ENCODE results near the gene PPM1H.

Gene PPM1H

DNA sequence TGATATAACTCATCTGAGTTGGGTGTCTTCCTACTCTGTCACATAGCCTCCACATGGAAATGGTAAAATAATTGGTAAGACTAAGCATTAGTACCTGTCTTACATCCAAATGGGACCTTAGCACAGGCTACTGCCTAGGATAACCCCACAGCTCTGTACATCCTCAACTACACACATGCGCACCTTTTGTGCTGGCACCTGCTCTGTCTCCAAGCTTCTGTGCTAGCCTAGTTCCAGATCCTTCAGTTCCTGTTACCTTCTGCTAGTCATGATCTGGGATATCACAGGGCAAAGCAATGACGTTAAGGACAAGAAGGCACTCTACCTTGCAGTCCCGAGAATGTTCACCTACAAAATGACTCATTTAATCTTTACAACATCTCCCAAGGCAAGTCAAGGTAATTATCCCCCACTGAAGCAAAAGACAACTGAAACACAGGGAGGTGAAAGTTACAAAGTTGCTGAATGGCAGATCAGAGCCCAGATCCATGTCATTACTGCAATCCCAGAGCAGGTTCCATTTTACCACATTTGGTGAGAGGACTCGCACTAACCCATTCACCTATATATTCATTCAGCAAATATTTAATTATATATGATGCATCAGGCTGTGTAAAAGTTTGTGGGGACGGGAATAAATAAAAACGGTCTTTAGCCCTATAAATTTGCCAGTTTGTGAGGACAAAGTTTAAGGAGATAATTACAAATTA is 61.7 kb downstream of the PPM1H start:
- DNase-seq (ENCODE audit: low spot score), result no peak

DNA sequence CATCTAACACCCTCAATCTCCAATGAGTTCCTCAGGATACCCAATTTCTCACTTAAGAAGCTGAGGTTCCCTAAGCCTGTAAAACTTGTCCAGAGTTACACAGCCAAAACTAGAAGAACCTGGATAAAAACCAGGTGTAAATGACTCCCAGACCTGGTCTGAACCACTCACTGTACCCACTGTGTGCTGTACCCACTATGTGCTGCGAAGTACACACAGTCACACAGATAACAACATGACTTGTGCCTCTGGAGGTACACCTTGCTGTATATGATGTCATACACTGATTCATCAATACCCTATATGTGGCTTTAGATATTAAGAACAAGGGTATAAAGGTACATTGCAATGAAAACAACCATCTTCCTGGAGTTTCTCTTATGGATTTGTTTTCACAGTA is 66.1 kb downstream of the PPM1H start:
- DNase-seq (ENCODE audit: low spot score), result no peak

GRCh38 chr12:62866451-62867082 is 68.4 kb downstream of the PPM1H start:
- no peak for DNase-seq (ENCODE audit: low spot score)

- DNase-seq (ENCODE audit: low spot score), result no peak
Measured at GRCh38 chr12:62865937-62866336, 69.0 kb downstream of the PPM1H start.

GRCh38 chr12:62865065-62865464 is 69.9 kb downstream of the PPM1H start:
- DNase-seq (ENCODE audit: low spot score), result no peak

DNA sequence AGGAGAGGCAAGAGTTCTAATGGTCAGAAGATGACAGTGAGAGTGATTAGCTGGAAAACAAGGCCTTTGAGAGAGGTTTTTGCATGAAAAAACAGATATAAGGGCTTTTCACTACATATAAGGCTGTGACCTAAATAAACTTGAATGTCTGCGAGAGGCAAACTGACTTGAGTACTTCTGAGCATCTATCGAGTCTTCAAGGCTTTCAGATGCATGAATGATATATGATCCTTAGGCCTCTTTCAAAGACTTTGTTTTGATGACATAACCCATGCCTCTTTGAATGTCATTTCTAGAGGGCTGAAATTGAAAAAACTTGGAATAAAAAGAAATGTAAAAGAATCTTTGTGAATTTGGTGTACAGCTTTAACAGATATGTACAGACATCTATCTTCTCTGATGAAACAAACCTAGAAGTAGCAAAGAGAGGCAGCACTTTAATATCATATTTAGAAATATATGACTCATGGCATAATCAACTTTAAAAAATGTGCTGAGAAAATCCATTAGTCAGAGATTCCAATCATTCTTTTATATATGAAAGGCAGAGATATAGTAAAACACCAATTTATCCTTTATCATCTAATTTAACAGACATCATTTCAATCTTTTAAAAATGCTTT is 72.6 kb downstream of the PPM1H start:
- no peak for DNase-seq (ENCODE audit: low spot score)

GRCh38 chr12:62861586-62861985 is 73.4 kb downstream of the PPM1H start:
- DNase-seq (ENCODE audit: low spot score), result no peak

- DNase-seq (ENCODE audit: low spot score), result no peak
Measured at GRCh38 chr12:62860501-62861411, 74.2 kb downstream of the PPM1H start.

- DNase-seq (ENCODE audit: low spot score), result no peak
Measured at GRCh38 chr12:62860020-62860419, 74.9 kb downstream of the PPM1H start.

DNA sequence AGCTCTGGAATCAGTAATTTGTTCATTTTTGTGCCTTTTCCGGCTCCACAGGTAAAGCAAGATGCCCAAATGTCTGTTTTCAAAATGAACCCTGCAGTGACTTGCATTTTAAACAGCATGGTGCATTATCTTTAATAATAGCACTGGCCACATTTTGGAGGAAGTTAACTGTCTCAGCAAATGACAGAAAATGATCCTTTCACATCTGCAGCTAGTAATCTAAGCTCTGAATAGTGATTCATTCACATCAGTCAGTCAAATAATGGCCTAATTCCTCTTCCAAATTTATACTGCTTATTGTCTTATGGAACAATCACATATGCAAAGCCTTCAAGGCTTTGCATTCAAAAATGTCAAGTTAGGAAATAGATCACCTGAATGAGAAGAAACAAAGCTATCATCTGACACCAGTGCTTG is 75.6 kb downstream of the PPM1H start:
- DNase-seq (ENCODE audit: low spot score), result no peak

DNA sequence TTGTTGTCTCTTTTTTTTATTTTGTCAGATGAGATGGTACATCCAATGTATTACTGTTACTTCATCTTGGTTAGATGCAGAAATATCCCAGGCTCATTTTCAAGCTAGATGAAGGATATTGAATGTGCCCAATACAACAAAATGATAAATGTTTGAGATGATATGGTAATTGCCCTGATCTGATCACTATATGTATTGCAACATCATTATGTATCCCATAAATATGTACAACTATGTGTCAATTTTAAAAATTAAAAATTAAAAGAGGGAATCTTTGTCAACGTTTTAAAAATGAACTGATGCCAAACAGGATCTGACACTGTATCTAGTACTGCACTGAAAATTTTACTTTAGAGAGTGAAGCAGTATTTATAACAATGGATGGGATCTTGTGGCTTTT is 78.5 kb downstream of the PPM1H start:
- no peak for DNase-seq (ENCODE audit: low spot score)

DNA sequence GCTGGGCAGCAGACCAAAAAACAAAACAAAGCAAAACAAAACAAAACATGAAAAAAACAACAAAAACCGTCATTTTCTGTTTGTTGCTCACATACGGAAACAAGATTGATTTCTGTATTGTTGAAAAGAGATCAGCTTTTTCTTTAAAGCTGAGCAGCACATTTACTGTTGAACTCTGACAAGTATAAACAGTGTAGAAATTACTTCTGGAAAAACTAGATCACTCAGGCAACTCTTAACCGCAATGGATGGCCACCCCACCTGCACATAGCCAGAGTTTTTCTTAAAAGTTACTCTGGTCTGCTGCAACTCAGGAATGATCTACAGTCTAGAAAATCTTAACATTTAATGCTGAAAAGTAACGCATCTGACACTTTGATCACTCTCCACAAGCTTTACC is 80.9 kb downstream of the PPM1H start:
- no peak for DNase-seq (ENCODE audit: low spot score)

DNA sequence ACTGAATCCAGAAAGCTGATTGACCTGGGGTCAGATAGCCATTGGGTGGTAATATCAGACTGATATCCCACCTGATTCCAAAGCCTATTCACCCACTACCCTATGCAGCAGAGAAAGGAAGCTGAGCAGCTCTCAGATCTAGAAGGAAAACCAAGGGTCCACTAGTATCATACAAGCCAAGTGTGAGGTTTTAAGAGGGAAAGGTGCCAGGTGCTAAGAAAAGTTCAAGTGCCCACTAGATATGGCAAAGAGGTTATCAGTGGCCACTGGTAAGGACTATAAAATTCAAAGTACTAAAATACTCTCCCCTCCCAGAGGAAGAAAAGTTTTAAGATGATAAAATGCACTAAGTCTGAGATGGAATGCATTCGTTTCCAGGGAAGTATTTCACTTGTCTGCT is 85.6 kb downstream of the PPM1H start:
- no peak for DNase-seq (ENCODE audit: low spot score)

- no peak for DNase-seq (ENCODE audit: low spot score)
Measured at GRCh38 chr12:62848418-62848817, 86.5 kb downstream of the PPM1H start.

DNA sequence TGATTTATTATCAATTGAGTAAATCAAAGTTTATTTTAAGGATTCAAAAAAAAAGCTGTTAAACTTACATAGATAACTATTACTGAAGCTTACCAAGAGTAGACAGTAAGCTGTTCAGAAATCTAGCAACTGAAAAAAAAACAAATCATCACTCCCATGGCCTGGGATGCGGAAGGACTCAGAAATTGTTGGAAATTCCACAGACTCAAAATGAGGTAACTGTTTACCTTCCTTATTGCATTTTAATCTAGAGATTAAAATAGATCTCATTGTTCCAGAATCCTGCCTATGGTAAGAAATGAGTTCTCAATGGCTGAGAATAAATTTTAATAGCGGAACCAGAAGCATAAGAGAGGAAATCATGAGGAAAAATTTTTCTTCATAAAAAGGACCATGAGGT is 87.2 kb downstream of the PPM1H start:
- no peak for DNase-seq (ENCODE audit: low spot score)

DNA sequence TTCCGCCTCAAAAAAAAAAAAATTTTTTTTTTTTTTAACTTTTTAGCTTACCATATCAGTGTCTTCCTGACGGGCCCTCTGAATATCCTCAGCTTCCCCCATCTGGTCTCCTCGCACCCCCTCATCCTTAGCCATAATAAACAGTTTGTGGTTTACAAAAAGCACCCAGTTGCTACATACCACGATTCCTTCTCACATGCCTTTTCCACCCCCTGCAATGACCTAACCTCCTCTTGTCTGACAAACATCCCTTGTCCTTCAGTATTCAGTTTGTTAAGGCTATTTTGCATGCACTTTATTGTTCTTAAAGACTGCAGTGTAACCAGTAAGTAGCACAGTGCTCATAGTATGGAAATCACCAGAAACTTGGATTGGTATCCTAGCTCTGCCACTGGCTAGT is 88.5 kb downstream of the PPM1H start:
- DNase-seq (ENCODE audit: low spot score), result no peak

DNA sequence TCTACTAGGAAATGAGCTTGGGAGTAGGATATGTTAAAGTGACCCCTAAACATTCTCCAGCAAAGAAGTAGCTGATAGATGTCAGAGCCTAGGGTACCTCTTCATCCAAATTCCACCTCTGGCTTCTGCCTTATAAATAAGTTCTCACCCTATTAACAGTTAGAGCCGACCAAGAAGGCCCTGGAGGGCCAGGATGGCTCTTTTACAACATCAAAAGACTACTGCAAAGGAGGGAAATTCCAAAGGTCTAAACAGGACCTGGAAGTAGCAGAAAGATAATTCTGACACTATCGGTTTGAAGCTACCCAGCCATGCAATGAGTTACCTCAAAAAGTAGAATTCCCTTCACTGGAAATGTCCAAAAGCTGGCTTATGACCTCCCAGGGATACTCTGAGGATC is 90.0 kb downstream of the PPM1H start:
- no peak for DNase-seq (ENCODE audit: low spot score)

DNA sequence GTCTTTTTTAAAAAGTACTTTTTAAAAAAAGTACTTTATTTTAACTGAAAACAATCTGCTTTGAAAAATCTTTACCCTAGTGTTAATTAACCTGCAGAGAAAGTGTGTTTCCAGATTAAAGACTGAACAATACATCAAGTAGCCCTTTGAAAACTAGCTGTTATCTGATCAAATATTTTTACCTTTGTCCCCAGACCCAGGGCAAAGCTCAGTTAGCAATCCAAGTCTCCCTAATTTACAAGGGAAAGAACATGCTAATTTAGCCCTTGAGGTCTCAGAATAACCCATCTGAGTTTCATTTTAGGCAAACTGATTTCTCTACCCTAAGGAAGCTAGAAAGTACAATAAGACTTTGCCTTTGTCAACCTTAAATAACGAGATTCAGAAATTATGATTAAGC is 91.2 kb downstream of the PPM1H start:
- DNase-seq (ENCODE audit: low spot score), result no peak

DNA sequence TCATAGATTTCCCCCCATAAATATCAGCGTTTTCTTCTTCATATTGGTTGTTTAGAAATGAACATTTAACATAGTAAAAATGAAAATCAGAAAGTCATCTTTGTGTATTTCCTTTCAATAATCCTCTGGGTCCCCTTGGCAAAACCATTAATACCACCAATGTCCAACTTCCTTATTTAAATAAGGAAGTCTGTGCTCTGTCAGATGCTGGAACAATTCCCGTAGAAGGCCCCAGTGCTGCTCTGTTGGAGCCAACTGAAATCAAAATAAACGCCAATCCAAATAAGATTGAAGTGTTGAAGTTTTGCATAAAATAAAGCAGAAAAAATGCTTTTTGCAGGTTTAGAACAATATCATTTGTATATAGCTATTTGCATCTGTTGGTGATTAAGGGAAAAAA is 93.1 kb downstream of the PPM1H start:
- no peak for DNase-seq (ENCODE audit: low spot score)

DNA sequence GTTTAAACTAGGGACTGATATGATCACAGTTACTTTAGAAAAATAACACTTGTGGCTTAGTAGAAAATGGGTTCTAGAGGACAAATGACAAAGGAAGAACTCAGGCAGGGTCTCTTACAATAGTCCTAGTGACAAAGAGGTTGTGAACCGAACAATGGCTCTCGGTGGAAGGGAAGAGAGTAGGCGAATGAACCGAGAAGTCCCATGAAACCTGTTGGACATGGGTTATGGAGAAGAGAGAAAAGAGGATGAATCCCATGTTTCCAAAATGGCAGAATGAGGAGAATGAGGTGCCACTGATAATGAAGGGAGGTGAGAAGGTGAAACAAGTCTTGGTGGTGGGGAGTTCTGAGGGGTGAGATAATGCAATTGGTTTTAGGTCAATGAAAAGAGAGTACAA is 94.1 kb downstream of the PPM1H start:
- DNase-seq (ENCODE audit: low spot score), result no peak

- no peak for DNase-seq (ENCODE audit: low spot score)
Measured at GRCh38 chr12:62839869-62840660, 94.9 kb downstream of the PPM1H start.
